ENCODE measurements around the gene ERN1. TPM values are rescaled to one million over a fixed set of nuclear protein-coding genes. Genes with fewer than 3 reads are reported as not detected.
A peak's percentile ranks its signal among the peaks of the same experiment; 100 is the strongest.

The ERN1 gene
- total and polyA plus RNA-seq, 2 of the 8 experiments (the other 6 are each of a cell fraction or from before 2014, with no cell fraction given): 1.8 to 3.9 TPM

DNA sequence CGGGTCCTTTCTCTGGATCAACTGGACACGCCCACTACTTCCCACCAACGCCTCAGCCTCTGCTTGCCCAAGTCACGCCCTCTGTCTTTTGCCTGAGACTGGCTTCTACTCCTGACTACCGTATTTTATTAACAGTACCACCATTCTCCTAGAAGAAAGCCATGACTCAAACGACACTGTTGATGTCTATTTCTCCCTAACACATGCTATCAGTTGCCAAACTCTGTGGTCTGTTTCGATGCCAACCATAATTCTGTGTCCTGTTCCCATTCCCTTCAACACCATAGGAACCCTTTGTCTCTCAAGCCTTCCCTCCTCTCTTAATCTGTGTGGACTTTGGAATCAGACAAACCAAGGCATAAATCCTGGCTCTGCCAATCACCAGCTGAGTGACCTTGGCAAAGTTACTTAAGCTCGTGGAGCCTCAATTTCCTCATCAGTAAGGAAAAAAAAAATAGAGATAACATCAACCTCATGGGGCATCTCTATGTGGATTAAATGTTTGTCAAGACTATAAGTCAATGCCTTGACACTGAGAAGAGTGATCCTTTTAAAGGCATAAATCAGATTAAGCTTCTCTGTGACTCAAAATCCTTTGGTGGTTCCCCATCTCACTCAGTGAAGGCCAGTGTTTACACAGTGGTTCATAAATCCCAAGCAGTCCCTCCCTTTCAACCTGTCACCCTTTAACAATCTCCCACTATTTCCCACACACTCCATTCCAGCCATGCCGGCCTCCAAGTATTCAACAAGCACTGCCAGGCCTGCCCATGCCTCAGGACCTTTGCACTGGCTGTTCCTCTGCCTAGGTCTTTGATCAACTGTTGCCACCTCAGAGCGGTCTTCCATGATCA is 45.6 kb downstream of the ERN1 start:
- H3K9ac ChIP-seq (replicated peaks in 1 of 4; ENCODE audit: extremely low read depth in 1 of 4, low read depth in 3 of 4, low read length in 3 of 4): no peak overlapping the region; a peak in 1 of 7 replicates
- H2AK5ac ChIP-seq (ENCODE audit: low read depth, low read length): peak overlapping the region; percentile 69; the same call in 1 of the 2 replicates
- H3K4me1 ChIP-seq (replicated peaks in 1 of 4; ENCODE audit: control insufficient read depth in 3 of 4, insufficient read depth in 4 of 4, low read length in 3 of 4): peaks cover 0 to 7% (median 0%) of the 10 kb centered on the region in 4 experiments; a peak in 2 of 7 replicates
- no peak overlapping the region for H3K27ac ChIP-seq (ENCODE audit: low read depth, low read length)
- H3K4me2 ChIP-seq (ENCODE audit: insufficient read depth in 1 of 2, low read depth in 2 of 2, low read length in 2 of 2): no peak overlapping the region
- no peak overlapping the region for H3K23ac ChIP-seq (ENCODE audit: insufficient read length)
- H2BK120ac ChIP-seq (replicated peaks; ENCODE audit: low read depth, low read length): no peak overlapping the region
- H3K27me3 ChIP-seq (replicated peaks in 1 of 4; ENCODE audit: control insufficient read depth in 3 of 4, extremely low read depth in 1 of 4, insufficient read depth in 3 of 4, low read length in 3 of 4): no peaks in the 10 kb centered on the region; a peak in 1 of 7 replicates
- H3K56ac ChIP-seq (replicated peaks; ENCODE audit: insufficient read length, low read depth, low read length): no peak overlapping the region
- TF ChIP-seq SP1 (IDR thresholded peaks at IDR 0.05; ENCODE audit: low read depth, low read length) (no peak), CBX8 (IDR thresholded peaks at IDR 0.05; ENCODE audit: borderline replicate concordance, low read depth, low read length) (no peak), KDM1A (IDR thresholded peaks at IDR 0.05; ENCODE audit: borderline replicate concordance, low read length) (0 out of 2 replicates have a peak, but pooled peaks have one; percentile 44)
- no peak overlapping the region for H4K91ac ChIP-seq (replicated peaks; ENCODE audit: insufficient read length, low read length)
- H2BK12ac ChIP-seq (ENCODE audit: low read depth, low read length): no peak overlapping the region
- no peak overlapping the region for H2BK20ac ChIP-seq (ENCODE audit: low read length)
- H4K8ac ChIP-seq (ENCODE audit: extremely low read depth, insufficient read depth, low read length): no peak overlapping the region
- H4K20me1 ChIP-seq (replicated peaks in 1 of 2; ENCODE audit: control insufficient read depth in 1 of 2, insufficient read depth in 2 of 2, low read length in 2 of 2): no peaks in the 10 kb centered on the region
- no peaks in the 10 kb centered on the region for H3K36me3 ChIP-seq (ENCODE audit: control insufficient read depth in 2 of 4, insufficient read depth in 4 of 4, low read length in 3 of 4)
- no peak overlapping the region for H3K4me3 ChIP-seq (ENCODE audit: extremely low read depth in 1 of 4, insufficient read depth in 2 of 4, low read depth in 3 of 4, low read length in 4 of 4)
- H2BK5ac ChIP-seq (ENCODE audit: low read depth, low read length): no peak overlapping the region
- no peak for DNase-seq (ENCODE audit: low read depth in 1 of 2, low spot score in 2 of 2)
- H3K79me2 ChIP-seq (ENCODE audit: control insufficient read depth in 1 of 2, insufficient read depth in 2 of 2, low read length in 2 of 2): no peaks in the 10 kb centered on the region
- no peak overlapping the region for H4K5ac ChIP-seq (ENCODE audit: insufficient read length, low read depth, low read length)
- ChIA-PET POLR2A (ENCODE audit: partially characterized antibody) (interaction anchor here (1.0 to 3.7 kb wide), 2 partner anchors 42 to 62 kb away, joined by 3 to 17 read pairs; no protein-coding TSS in a partner anchor), CTCF (ENCODE audit: partially characterized antibody) (interaction anchor here (0.7 to 4.0 kb wide), 5 partner anchors 10 to 60 kb away, joined by 3 to 24 read pairs (median 3); no protein-coding TSS in a partner anchor)
- no peak overlapping the region for H3K18ac ChIP-seq (ENCODE audit: extremely low read depth, low read length)
- H3K14ac ChIP-seq (ENCODE audit: insufficient read length): no peak overlapping the region
- 82% methylated on average over 10 of the region's 10 CpGs; no CpG with 5 or more reads in 1 of the 2 experiments for WGBS, 2 experiments (ENCODE audit: extremely low coverage in 1 of 2, insufficient coverage in 1 of 2, insufficient read length in 1 of 2, insufficient replicate concordance in 2 of 2, low coverage in 1 of 2, low lambda C conversion rate in 2 of 2, missing lambda C conversion rate in 1 of 2)
- no peak overlapping the region for H3K4ac ChIP-seq (replicated peaks; ENCODE audit: insufficient read length, low read depth, low read length)
- no peaks in the 10 kb centered on the region for H3K79me1 ChIP-seq (ENCODE audit: low read depth, low read length)
- no peaks in the 10 kb centered on the region for H3K23me2 ChIP-seq (ENCODE audit: low read depth, low read length)
- no peak overlapping the region for H2AFZ ChIP-seq (ENCODE audit: low read length)
- H2BK15ac ChIP-seq (ENCODE audit: low read length): 0 out of 2 replicates have a peak overlapping the region, but pooled peaks have one; percentile 25
- no peak for FAIRE-seq
- no peaks in the 10 kb centered on the region for H3K9me3 ChIP-seq (ENCODE audit: insufficient read depth in 2 of 2, low read depth in 1 of 2, low read length in 1 of 2)
